OCI-LY1 (cell line): Measurements from ENCODE around the gene PANK4.

Experiments
- H2AFZ ChIP-seq: fragments of 200-600 bp; sonication (generic), shearing (Covaris generic); 2 replicates; pipeline ENCODE4 v1.6.0; 2014; ENCODE audit warnings: antibody characterized with exemption, mild to moderate bottlenecking, low read length
- H3F3A ChIP-seq: fragments of 200-600 bp; sonication (generic), shearing (Covaris generic); 2 replicates; pipeline ENCODE4 v1.6.0; 2014; ENCODE audit warnings: mild to moderate bottlenecking, antibody characterized with exemption, low read length, moderate library complexity; ENCODE audit not compliant: insufficient read depth
- H3K27ac ChIP-seq: fragments of 200-600 bp; sonication (generic); 2 replicates; pipeline ENCODE4 v1.5.1; 2014; ENCODE audit warnings: low read length, mixed run types, mild to moderate bottlenecking, low read depth; ENCODE audit not compliant: poor library complexity, severe bottlenecking
- H3K27me3 ChIP-seq: fragments of 200-600 bp; sonication (generic); 2 replicates; pipeline ENCODE4 v1.6.0; 2014; ENCODE audit warnings: antibody characterized with exemption, mild to moderate bottlenecking, low read length, moderate library complexity; ENCODE audit not compliant: insufficient read depth
- H3K36me3 ChIP-seq: fragments of 200-600 bp; sonication (generic); 2 replicates; pipeline ENCODE4 v1.6.1; 2014; ENCODE audit warnings: mild to moderate bottlenecking, antibody characterized with exemption, low read length, moderate library complexity, mixed read lengths; ENCODE audit not compliant: insufficient read depth
- H3K4me1 ChIP-seq: fragments of 200-600 bp; sonication (generic); 2 replicates; pipeline ENCODE4 v1.5.1; 2014; ENCODE audit warnings: mild to moderate bottlenecking, low read length, moderate library complexity; ENCODE audit not compliant: insufficient read depth, severe bottlenecking
- H3K4me2 ChIP-seq: fragments of 200-600 bp; sonication (generic), shearing (Covaris generic); 2 replicates; pipeline ENCODE4 v1.6.1; 2014; ENCODE audit warnings: low read length
- H3K4me3 ChIP-seq: fragments of 200-600 bp; sonication (generic); 2 replicates; pipeline ENCODE4 v1.5.1; 2014; ENCODE audit warnings: low read length, low read depth, mild to moderate bottlenecking, mixed read lengths; ENCODE audit not compliant: poor library complexity, severe bottlenecking
- H3K79me2 ChIP-seq: fragments of 200-600 bp; shearing (Covaris generic); 2 replicates; pipeline ENCODE4 v1.6.1; 2016; ENCODE audit warnings: mixed run types, low read length, mixed read lengths; ENCODE audit not compliant: insufficient read depth
- H3K9ac ChIP-seq: fragments of 200-600 bp; sonication (generic), shearing (Covaris generic); 2 replicates; pipeline ENCODE4 v1.6.1; 2014; ENCODE audit warnings: mild to moderate bottlenecking, low read length, mixed read lengths
- H3K9me2 ChIP-seq: fragments of 200-600 bp; sonication (generic), shearing (Covaris generic); 2 replicates; pipeline ENCODE4 v1.6.1; 2014; ENCODE audit warnings: low read depth, mild to moderate bottlenecking, low read length, mixed read lengths
- H3K9me3 ChIP-seq: fragments of 200-600 bp; shearing (Covaris generic); 2 replicates; pipeline ENCODE4 v1.6.1; 2014; ENCODE audit warnings: low read length, mixed read lengths
- H4K20me1 ChIP-seq: fragments of 200-600 bp; sonication (generic), shearing (Covaris generic); 2 replicates; pipeline ENCODE4 v1.6.0; 2016; ENCODE audit warnings: mild to moderate bottlenecking, low read length; ENCODE audit not compliant: insufficient read depth
- EZH2 ChIP-seq: fragments of 200-600 bp; sonication (generic), shearing (Covaris generic); IDR thresholded peaks from 2 replicates; pipeline ENCODE4 v1.8.0; 2017; ENCODE audit warnings: borderline replicate concordance, mixed run types, mild to moderate bottlenecking, antibody characterized with exemption, low read length, moderate library complexity, mixed read lengths
- TF ChIP-seq, protein P1 (sequence below): fragments of 200-600 bp; sonication (generic), shearing (Covaris generic); IDR thresholded peaks from 2 replicates; pipeline ENCODE4 v1.5.1; 2017; ENCODE audit warnings: mild to moderate bottlenecking, antibody characterized with exemption, low read length, moderate library complexity, mixed read lengths

PANK4 gene

DNA sequence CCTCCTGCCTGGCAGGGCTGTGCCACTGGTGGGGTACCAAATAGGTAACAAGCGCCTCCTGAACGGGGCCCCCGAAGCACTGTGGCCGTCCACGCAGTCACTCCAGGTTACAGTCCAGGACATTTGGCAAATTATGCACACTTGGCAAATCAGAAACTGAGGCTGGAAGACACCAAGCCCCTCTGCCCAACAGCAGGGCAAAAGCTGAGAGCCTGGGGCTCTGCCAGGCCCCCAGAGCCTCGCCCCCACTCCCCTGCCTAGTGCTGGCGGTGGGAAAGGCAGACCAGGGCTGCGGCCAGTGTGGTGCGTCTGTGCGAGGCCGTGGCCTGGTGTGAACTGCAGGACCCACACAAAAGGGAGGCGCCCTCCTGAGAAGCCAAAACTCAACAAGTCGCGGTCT lies 9.4 kb downstream of the PANK4 start:
- Histone ChIP-seq H3K9me2 (no peaks in the 10 kb centered on the region), H3K9ac (no peak overlapping the region), H3K4me3 (no peak overlapping the region), H4K20me1 (no peaks in the 10 kb centered on the region), H3K27ac (no peak overlapping the region), H3K4me2 (no peak overlapping the region), H3K9me3 (no peaks in the 10 kb centered on the region), H3K79me2 (no peaks in the 10 kb centered on the region), H3K36me3 (peaks cover 88% of the 10 kb centered on the region), H2AFZ (no peak overlapping the region), H3K4me1 (no peaks in the 10 kb centered on the region), H3F3A (no peaks in the 10 kb centered on the region), H3K27me3 (no peaks in the 10 kb centered on the region)
- TF ChIP-seq EZH2: no peak
- TF ChIP-seq, protein P1, sequence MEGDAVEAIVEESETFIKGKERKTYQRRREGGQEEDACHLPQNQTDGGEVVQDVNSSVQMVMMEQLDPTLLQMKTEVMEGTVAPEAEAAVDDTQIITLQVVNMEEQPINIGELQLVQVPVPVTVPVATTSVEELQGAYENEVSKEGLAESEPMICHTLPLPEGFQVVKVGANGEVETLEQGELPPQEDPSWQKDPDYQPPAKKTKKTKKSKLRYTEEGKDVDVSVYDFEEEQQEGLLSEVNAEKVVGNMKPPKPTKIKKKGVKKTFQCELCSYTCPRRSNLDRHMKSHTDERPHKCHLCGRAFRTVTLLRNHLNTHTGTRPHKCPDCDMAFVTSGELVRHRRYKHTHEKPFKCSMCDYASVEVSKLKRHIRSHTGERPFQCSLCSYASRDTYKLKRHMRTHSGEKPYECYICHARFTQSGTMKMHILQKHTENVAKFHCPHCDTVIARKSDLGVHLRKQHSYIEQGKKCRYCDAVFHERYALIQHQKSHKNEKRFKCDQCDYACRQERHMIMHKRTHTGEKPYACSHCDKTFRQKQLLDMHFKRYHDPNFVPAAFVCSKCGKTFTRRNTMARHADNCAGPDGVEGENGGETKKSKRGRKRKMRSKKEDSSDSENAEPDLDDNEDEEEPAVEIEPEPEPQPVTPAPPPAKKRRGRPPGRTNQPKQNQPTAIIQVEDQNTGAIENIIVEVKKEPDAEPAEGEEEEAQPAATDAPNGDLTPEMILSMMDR: no peak

DNA sequence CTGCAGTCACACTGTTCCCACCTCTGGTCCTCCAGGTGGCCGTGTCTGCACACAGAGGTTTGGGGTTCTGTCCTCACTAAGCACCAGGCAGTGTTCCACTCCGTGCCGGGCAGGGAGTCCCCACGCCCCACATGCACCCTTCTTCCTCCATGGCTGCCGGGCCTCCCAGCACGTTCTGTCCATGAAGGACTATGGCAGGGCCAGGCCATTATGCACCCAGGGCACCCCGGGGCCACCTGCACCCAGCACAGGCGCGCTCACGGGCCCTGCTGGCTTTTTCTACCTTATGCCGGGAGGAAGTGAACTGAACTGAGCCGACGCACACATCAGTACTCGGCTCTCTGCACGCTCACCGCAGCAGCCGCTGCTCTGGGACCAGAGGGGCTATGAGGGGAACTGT lies 10.3 kb downstream of the PANK4 start:
- H3K36me3 ChIP-seq: peaks cover 93% of the 10 kb centered on the region
- TF ChIP-seq, protein P1: no peak
- TF ChIP-seq EZH2: no peak
- no peak overlapping the region for H3K4me3 ChIP-seq

DNA sequence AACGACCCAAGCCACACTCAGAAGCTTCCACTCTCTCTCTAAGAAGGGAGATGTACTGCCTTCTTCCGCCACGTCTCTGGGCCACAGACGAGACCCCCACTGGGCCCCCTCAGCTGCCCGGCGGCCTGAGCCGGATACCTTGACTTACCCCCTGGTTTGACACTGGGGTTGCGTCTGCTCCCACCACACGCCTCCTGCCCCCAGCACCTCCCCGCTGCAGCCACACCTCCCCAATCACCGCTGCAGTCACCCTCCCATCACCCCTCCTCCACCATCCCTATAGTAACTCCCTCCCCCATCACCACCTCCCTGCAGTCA lies 10.7 kb downstream of the PANK4 start:
- Histone ChIP-seq H3K4me2 (no peak overlapping the region), H3K36me3 (peaks cover 92% of the 10 kb centered on the region), H3K4me1 (no peaks in the 10 kb centered on the region), H2AFZ (no peak overlapping the region), H3K9me3 (no peaks in the 10 kb centered on the region), H4K20me1 (no peaks in the 10 kb centered on the region), H3K9me2 (no peaks in the 10 kb centered on the region), H3K4me3 (no peak overlapping the region), H3K9ac (no peak overlapping the region), H3K79me2 (no peaks in the 10 kb centered on the region), H3K27ac (no peak overlapping the region), H3K27me3 (no peaks in the 10 kb centered on the region), H3F3A (no peaks in the 10 kb centered on the region)
- TF ChIP-seq, protein P1: no peak
- TF ChIP-seq EZH2: no peak

More for the DNA sequence above, 10.3 kb downstream of the PANK4 start:
- H3F3A ChIP-seq: no peaks in the 10 kb centered on the region
- no peaks in the 10 kb centered on the region for H4K20me1 ChIP-seq
- H3K9ac ChIP-seq: no peak overlapping the region
- H3K9me3 ChIP-seq: no peaks in the 10 kb centered on the region
- no peaks in the 10 kb centered on the region for H3K9me2 ChIP-seq
- H3K27ac ChIP-seq: no peak overlapping the region
- no peaks in the 10 kb centered on the region for H3K27me3 ChIP-seq
- H3K4me2 ChIP-seq: no peak overlapping the region
- no peak overlapping the region for H2AFZ ChIP-seq
- no peaks in the 10 kb centered on the region for H3K4me1 ChIP-seq
- H3K79me2 ChIP-seq: no peaks in the 10 kb centered on the region
